IMR-90 (cell line): ENCODE data around the gene UBA52. TPM values are rescaled to one million over a fixed set of nuclear protein-coding genes. Genes with fewer than 3 reads are reported as not detected.
A peak's percentile ranks its signal among the peaks of the same experiment; 100 is the strongest.

ENCODE experiments used
- ATAC-seq: fragments of 200-7000 bp; cut with Tn5 transposase; 2 replicates; pipeline ENCODE4 v1.9.1; 2020; ENCODE audit warnings: low read depth, mild to moderate bottlenecking, moderate library complexity
- BruUV-seq: library from RNA; stranded (reverse); fragments of 400-500 nt; replicated peaks from 2 replicates; lab custom pipeline; 2021; lab: Mats Ljungman, UMichigan
- CTCF ChIA-PET: fragments of 300-600 bp; formaldehyde crosslinking; extraction: SDS; loops from one replicate; lab custom pipeline; 2021; ENCODE audit warnings: antibody characterized with exemption; lab: Yijun Ruan, JAX
- POLR2A ChIA-PET: fragments of 300-600 bp; sonication (Branson Sonifier 250); formaldehyde crosslinking; loops from one replicate; lab custom pipeline; 2022; ENCODE audit warnings: antibody characterized with exemption; ENCODE audit not compliant: unreplicated experiment; lab: Charles Lee
- DNase-seq: peaks from one replicate; pipeline ENCODE4 v3.0.0; 2013
- H2AFZ ChIP-seq: replicated peaks from 2 replicates; pipeline ENCODE3; 2013; ENCODE audit warnings: low read length, mild to moderate bottlenecking; ENCODE audit not compliant: poor library complexity
- H2AK5ac ChIP-seq: 2 replicates; pipeline ENCODE4 v1.6.1; 2013; ENCODE audit warnings: low read depth, low read length, inconsistent platforms
- H2AK9ac ChIP-seq: replicated peaks from 2 replicates; pipeline ENCODE3; 2013; ENCODE audit warnings: mild to moderate bottlenecking, low read depth, low read length, moderate library complexity; ENCODE audit not compliant: poor library complexity
- H2BK120ac ChIP-seq: 2 replicates; pipeline ENCODE4 v1.6.1; 2013; ENCODE audit warnings: low read depth, low read length, inconsistent platforms
- H2BK15ac ChIP-seq: 3 replicates; pipeline ENCODE4 v1.6.1; 2013; ENCODE audit warnings: low read depth, low read length, inconsistent platforms
- H2BK20ac ChIP-seq: 2 replicates; pipeline ENCODE4 v1.6.1; 2013; ENCODE audit warnings: low read depth, mild to moderate bottlenecking, inconsistent platforms, low read length, moderate library complexity
- H2BK5ac ChIP-seq: 2 replicates; pipeline ENCODE4 v1.6.1; 2013; ENCODE audit warnings: mild to moderate bottlenecking, low read depth, low read length, inconsistent platforms; ENCODE audit not compliant: poor library complexity, severe bottlenecking
- H3K14ac ChIP-seq: replicated peaks from 2 replicates; pipeline ENCODE4 v1.6.1; 2013; ENCODE audit warnings: low read depth, low read length, inconsistent platforms
- H3K18ac ChIP-seq: 2 replicates; pipeline ENCODE4 v1.6.1; 2013; ENCODE audit warnings: low read depth, low read length, control low read depth
- H3K23ac ChIP-seq: 2 replicates; pipeline ENCODE4 v1.6.1; 2013; ENCODE audit warnings: low read depth, low read length, inconsistent platforms
- H3K27ac ChIP-seq: 2 replicates; pipeline ENCODE4 v1.5.1; 2013; ENCODE audit warnings: mild to moderate bottlenecking, control low read depth, low read length; ENCODE audit not compliant: insufficient read depth
- H3K27me3 ChIP-seq: 2 replicates; pipeline ENCODE4 v1.6.1; 2013; ENCODE audit warnings: low read length; ENCODE audit not compliant: control insufficient read depth, insufficient read depth
- H3K36me3 ChIP-seq: 2 replicates; pipeline ENCODE4 v1.6.1; 2013; ENCODE audit warnings: low read length, mixed read lengths; ENCODE audit not compliant: control insufficient read depth, insufficient read depth
- H3K4ac ChIP-seq: 2 replicates; pipeline ENCODE4 v1.6.1; 2013; ENCODE audit warnings: low read depth, low read length, inconsistent platforms
- H3K4me1 ChIP-seq: 2 replicates; pipeline ENCODE4 v1.6.1; 2013; ENCODE audit warnings: low read length, mixed read lengths; ENCODE audit not compliant: control insufficient read depth, insufficient read depth
- H3K4me2 ChIP-seq: 2 replicates; pipeline ENCODE4 v1.6.1; 2013; ENCODE audit warnings: low read depth, mild to moderate bottlenecking, control low read depth, low read length, moderate library complexity
- H3K4me3 ChIP-seq: 2 replicates; pipeline ENCODE4 v1.5.1; 2013; ENCODE audit warnings: low read depth, mild to moderate bottlenecking, control low read depth, low read length, moderate library complexity; ENCODE audit not compliant: insufficient read depth
- H3K56ac ChIP-seq: 2 replicates; pipeline ENCODE4 v1.6.1; 2013; ENCODE audit warnings: low read length, inconsistent platforms; ENCODE audit not compliant: insufficient read depth; ENCODE audit errors: extremely low read depth
- H3K79me1 ChIP-seq, 2 experiments: 2 replicates each; pipeline ENCODE4 v1.6.1; 2013; ENCODE audit warnings: low read length in 2 of 2, inconsistent platforms in 1 of 2, low read depth in 1 of 2
- H3K9ac ChIP-seq: 2 replicates; pipeline ENCODE4 v1.6.1; 2013; ENCODE audit warnings: low read depth, low read length, control low read depth
- H3K9me1 ChIP-seq: 2 replicates; pipeline ENCODE4 v1.6.1; 2013; ENCODE audit warnings: low read length, inconsistent platforms; ENCODE audit not compliant: insufficient read depth
- H3K9me3 ChIP-seq: 2 replicates; pipeline ENCODE4 v1.6.1; 2013; ENCODE audit warnings: low read length; ENCODE audit not compliant: control insufficient read depth, insufficient read depth
- H4K20me1 ChIP-seq: 2 replicates; pipeline ENCODE4 v1.6.1; 2013; ENCODE audit warnings: low read length, inconsistent platforms; ENCODE audit not compliant: insufficient read depth
- H4K5ac ChIP-seq: 2 replicates; pipeline ENCODE4 v1.6.1; 2013; ENCODE audit warnings: mild to moderate bottlenecking, low read depth, low read length, control low read depth
- H4K8ac ChIP-seq, 2 experiments: 2 replicates each; pipeline ENCODE4 v1.6.1; 2013; ENCODE audit warnings: low read depth in 2 of 2, low read length in 2 of 2, control low read depth in 1 of 2, inconsistent platforms in 1 of 2
- H4K91ac ChIP-seq: 2 replicates; pipeline ENCODE4 v1.6.1; 2013; ENCODE audit warnings: low read depth, low read length, inconsistent platforms; ENCODE audit not compliant: insufficient read depth
- CHD1 ChIP-seq: IDR thresholded peaks from 2 replicates; pipeline ENCODE4 v1.6.1; 2012; ENCODE audit warnings: low read depth, low read length, improper control_type of control experiment
- FOS ChIP-seq: fragments of 150-350 bp; IDR thresholded peaks from 2 replicates; pipeline ENCODE4 v1.6.1; 2016; ENCODE audit warnings: low read depth, low read length
- MAFK ChIP-seq: IDR thresholded peaks from 2 replicates; pipeline ENCODE4 v1.6.1; 2012; ENCODE audit warnings: low read depth, low read length, improper control_type of control experiment
- MAZ ChIP-seq: IDR thresholded peaks from 2 replicates; pipeline ENCODE4 v1.6.1; 2012; ENCODE audit warnings: low read depth, mild to moderate bottlenecking, low read length, improper control_type of control experiment, moderate library complexity, borderline replicate concordance
- MXI1 ChIP-seq: IDR thresholded peaks from 2 replicates; pipeline ENCODE4 v1.6.1; 2012; ENCODE audit warnings: low read depth, mild to moderate bottlenecking, low read length, moderate library complexity, borderline replicate concordance
- POLR2A ChIP-seq: IDR thresholded peaks from 2 replicates; pipeline ENCODE4 v1.6.1; 2012; ENCODE audit warnings: mild to moderate bottlenecking, low read depth, low read length
- RAD21 ChIP-seq: IDR thresholded peaks from 2 replicates; pipeline ENCODE4 v1.6.1; 2012; ENCODE audit warnings: low read length, improper control_type of control experiment
- RCOR1 ChIP-seq: IDR thresholded peaks from 2 replicates; pipeline ENCODE4 v1.6.1; 2012; ENCODE audit warnings: mild to moderate bottlenecking, low read length, improper control_type of control experiment; ENCODE audit not compliant: insufficient replicate concordance
- RFX5 ChIP-seq: IDR thresholded peaks from 2 replicates; pipeline ENCODE4 v1.8.0; 2012; ENCODE audit warnings: low read depth, mild to moderate bottlenecking, low read length, moderate library complexity
- SMC3 ChIP-seq: fragments of 150-350 bp; IDR thresholded peaks from 2 replicates; pipeline ENCODE4 v1.6.1; 2016; ENCODE audit warnings: low read depth, mild to moderate bottlenecking, antibody characterized with exemption, low read length, moderate library complexity
- WGBS, 2 experiments: methylation state at CpG; one replicate each; pipeline versions ENCODE4 v1.1.5 to v1.1.7; 2013; ENCODE audit warnings: missing lambda C conversion rate in 2 of 2; ENCODE audit not compliant: insufficient read length in 1 of 2; ENCODE audit errors: extremely low coverage in 2 of 2; 5-methylcytosine and 5-hydroxymethylcytosine counted together
- dilution Hi-C: fragments of 300-500 bp; cut with HindIII; formaldehyde crosslinking; loops from one replicate; pipeline ENCODE4 v1.14.3; 2018; ENCODE audit warnings: low sequenced_read_pairs; ENCODE audit not compliant: unreplicated experiment
- in situ Hi-C: fragments of 300-500 bp; cut with MboI; formaldehyde crosslinking; loops from 3 replicates; pipeline ENCODE4 v1.14.3; 2019; ENCODE audit warnings: low sequenced_read_pairs, inconsistent platforms, mixed read lengths
- intact Hi-C: fragments of 100-400 bp; cut with micrococcal nuclease; formaldehyde crosslinking; loops from 2 replicates; pipeline ENCODE4 v1.10.0; 2022
- polyA plus RNA-seq, 3 experiments: library from polyadenylated mRNA; depleted of rRNA; stranded (reverse); fragments of >200 nt; gene quantifications; 2 replicates each; pipeline ENCODE4 v1.2.3, GENCODE V29; 2012; ENCODE audit warnings: low replicate concordance in 1 of 3
- total RNA-seq: library from RNA; depleted of rRNA; stranded (reverse); fragments of >200 nt; gene quantifications from 2 replicates; pipeline ENCODE4 v1.2.3, GENCODE V29; 2012
- TF ChIP-seq, protein P1 (sequence below): conservative IDR thresholded peaks from 2 replicates; pipeline ENCODE4 v1.5.1; 2012; ENCODE audit warnings: mild to moderate bottlenecking, low read depth, low read length, improper control_type of control experiment
- TF ChIP-seq, protein P2 (sequence below): fragments of 150-350 bp; IDR thresholded peaks from 2 replicates; pipeline ENCODE4 v1.6.1; 2017; ENCODE audit warnings: mild to moderate bottlenecking, antibody characterized with exemption, low read length, low read depth
- TF ChIP-seq, protein P3 (sequence below): fragments of 150-350 bp; IDR thresholded peaks from 2 replicates; pipeline ENCODE4 v1.6.1; 2016; ENCODE audit warnings: low read depth, mild to moderate bottlenecking, low read length, moderate library complexity, borderline replicate concordance

Gene UBA52
- total and polyA plus RNA-seq, 2 of the 4 experiments (the other 2 are of a cell fraction), result 1,030 to 3,008 TPM

DNA sequence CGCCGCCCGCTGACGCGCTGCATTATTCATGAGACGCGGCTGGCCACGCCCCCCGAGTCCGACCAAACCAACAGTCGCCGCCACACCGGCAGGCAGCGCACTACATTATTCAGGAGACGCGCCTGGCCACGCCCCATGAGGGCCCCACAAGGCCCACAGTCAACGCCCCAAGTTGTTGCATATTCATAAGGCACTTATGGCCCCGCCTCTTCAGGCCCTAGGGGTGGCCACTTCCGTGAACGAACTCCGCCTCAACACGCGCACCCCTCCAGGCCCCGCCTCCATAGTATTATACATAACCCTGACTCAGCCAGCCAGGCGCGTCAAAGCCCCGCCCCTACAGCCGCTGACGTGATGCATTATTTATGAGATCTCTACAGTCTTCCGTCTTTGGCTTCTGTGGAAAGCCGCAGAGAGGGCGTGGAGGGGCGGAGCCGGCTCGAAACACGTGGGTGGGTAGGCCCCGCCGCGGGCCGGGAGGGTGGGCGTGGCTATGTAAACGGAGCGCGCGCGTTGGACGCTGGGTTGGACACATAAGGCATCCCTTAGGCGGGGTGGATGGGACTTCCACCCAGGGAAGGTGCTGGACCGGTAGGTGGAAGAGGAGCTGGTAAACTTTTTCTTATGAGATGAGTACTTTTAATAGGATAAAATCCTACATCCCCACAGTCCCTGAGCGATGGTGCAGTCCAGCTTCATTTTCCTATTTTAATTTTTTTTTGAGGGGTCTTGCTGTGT lies 49.4 kb upstream of the UBA52 start:
- H3K9ac ChIP-seq, result peak overlapping the region; percentile 16; the same call in 1 of the 2 replicates
- TF ChIP-seq, protein P1, sequence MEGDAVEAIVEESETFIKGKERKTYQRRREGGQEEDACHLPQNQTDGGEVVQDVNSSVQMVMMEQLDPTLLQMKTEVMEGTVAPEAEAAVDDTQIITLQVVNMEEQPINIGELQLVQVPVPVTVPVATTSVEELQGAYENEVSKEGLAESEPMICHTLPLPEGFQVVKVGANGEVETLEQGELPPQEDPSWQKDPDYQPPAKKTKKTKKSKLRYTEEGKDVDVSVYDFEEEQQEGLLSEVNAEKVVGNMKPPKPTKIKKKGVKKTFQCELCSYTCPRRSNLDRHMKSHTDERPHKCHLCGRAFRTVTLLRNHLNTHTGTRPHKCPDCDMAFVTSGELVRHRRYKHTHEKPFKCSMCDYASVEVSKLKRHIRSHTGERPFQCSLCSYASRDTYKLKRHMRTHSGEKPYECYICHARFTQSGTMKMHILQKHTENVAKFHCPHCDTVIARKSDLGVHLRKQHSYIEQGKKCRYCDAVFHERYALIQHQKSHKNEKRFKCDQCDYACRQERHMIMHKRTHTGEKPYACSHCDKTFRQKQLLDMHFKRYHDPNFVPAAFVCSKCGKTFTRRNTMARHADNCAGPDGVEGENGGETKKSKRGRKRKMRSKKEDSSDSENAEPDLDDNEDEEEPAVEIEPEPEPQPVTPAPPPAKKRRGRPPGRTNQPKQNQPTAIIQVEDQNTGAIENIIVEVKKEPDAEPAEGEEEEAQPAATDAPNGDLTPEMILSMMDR, result peak; percentile 34
- no peak for TF ChIP-seq RCOR1
- peak; percentile 53; the same call in 1 of the 2 replicates for TF ChIP-seq MAFK
- TF ChIP-seq, protein P2, sequence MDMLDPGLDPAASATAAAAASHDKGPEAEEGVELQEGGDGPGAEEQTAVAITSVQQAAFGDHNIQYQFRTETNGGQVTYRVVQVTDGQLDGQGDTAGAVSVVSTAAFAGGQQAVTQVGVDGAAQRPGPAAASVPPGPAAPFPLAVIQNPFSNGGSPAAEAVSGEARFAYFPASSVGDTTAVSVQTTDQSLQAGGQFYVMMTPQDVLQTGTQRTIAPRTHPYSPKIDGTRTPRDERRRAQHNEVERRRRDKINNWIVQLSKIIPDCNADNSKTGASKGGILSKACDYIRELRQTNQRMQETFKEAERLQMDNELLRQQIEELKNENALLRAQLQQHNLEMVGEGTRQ, result peak; percentile 72
- TF ChIP-seq CHD1, result 0 out of 2 replicates have a peak, but pooled peaks have one; percentile 25
- no peak for TF ChIP-seq POLR2A
- 0 out of 2 replicates have a peak, but pooled peaks have one; percentile 51 for TF ChIP-seq FOS
- peak; percentile 71 for TF ChIP-seq MAZ
- TF ChIP-seq RFX5, result no peak
- TF ChIP-seq SMC3, result no peak
- peak; percentile 68; the same call in 1 of the 2 replicates for TF ChIP-seq MXI1
- TF ChIP-seq RAD21, result no peak
- TF ChIP-seq, protein P3, sequence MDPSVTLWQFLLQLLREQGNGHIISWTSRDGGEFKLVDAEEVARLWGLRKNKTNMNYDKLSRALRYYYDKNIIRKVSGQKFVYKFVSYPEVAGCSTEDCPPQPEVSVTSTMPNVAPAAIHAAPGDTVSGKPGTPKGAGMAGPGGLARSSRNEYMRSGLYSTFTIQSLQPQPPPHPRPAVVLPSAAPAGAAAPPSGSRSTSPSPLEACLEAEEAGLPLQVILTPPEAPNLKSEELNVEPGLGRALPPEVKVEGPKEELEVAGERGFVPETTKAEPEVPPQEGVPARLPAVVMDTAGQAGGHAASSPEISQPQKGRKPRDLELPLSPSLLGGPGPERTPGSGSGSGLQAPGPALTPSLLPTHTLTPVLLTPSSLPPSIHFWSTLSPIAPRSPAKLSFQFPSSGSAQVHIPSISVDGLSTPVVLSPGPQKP, result no peak

More for the DNA sequence above, 49.4 kb upstream of the UBA52 start:
- Histone ChIP-seq H4K5ac (peak overlapping the region; percentile 29), H2BK15ac (no peak overlapping the region), H3K36me3 (no peaks in the 10 kb centered on the region), H3K9me3 (no peaks in the 10 kb centered on the region), H2AK9ac (peak overlapping the region; percentile 99), H3K56ac (no peak overlapping the region), H2AFZ (peak overlapping the region; percentile 95), H4K20me1 (peaks cover 34% of the 10 kb centered on the region), H3K4me3 (no peak overlapping the region; the same call in none of the 2 replicates), H4K91ac (no peak overlapping the region), H3K4me2 (peak overlapping the region; percentile 53), H3K4ac (peak overlapping the region; percentile 2), H3K79me1 (peaks cover 0 to 32% of the 10 kb centered on the region in 2 experiments; a peak in 2 of 4 replicates), H4K8ac (peak overlapping the region; percentile 13 to 83), H3K9me1 (peaks cover 9% of the 10 kb centered on the region), H2BK20ac (no peak overlapping the region), H2BK5ac (peak overlapping the region; percentile 47), H3K14ac (peak overlapping the region; percentile 44), H3K27ac (peak overlapping the region; percentile 34; the same call in 1 of the 2 replicates), H3K23ac (no peak overlapping the region), H2AK5ac (0 out of 2 replicates have a peak overlapping the region, but pooled peaks have one; percentile 59), H3K4me1 (peaks cover 2% of the 10 kb centered on the region; the same call in 1 of the 2 replicates), H3K27me3 (no peaks in the 10 kb centered on the region), H3K18ac (no peak overlapping the region), H2BK120ac (0 out of 2 replicates have a peak overlapping the region, but pooled peaks have one; percentile 0)
- ChIA-PET POLR2A (no interaction called here), CTCF (no interaction called here)
- in situ Hi-C loops (no loop called here), intact Hi-C loops (loop anchor here (1.0 kb wide), 1 partner anchor 35 kb away; the partner anchor contains the start of gene KXD1), dilution Hi-C loops (no loop called here)
- DNase-seq, result peak; percentile 100
- 0% methylated on average over 12 of the region's 51 CpGs; no CpG with 5 or more reads in 1 of the 2 experiments for WGBS, 2 experiments
- BruUV-seq, result no TSS peak
- ATAC-seq, result peak; percentile 90
